H1 (cell line): Measurements from ENCODE around the gene SPINK5. TPM values are rescaled to one million over a fixed set of nuclear protein-coding genes. Genes with fewer than 3 reads are reported as not detected.

ENCODE experiments used
- CTCF ChIA-PET: fragments of 300-600 bp; sonication (Branson Sonifier 250); formaldehyde crosslinking; loops from one replicate; lab custom pipeline; 2021; ENCODE audit not compliant: partially characterized antibody; lab: Charles Lee
- POLR2A ChIA-PET: fragments of 300-600 bp; sonication (Branson Sonifier 250); formaldehyde crosslinking; loops from one replicate; lab custom pipeline; 2021; ENCODE audit warnings: inconsistent platforms; ENCODE audit not compliant: partially characterized antibody; lab: Charles Lee
- DNase-seq, 2 experiments: peaks; one replicate each; pipeline versions ENCODE4 v3.0.0 to v3.0.0-alpha.2; 2010 to 2022; ENCODE audit warnings: low spot score in 2 of 2, low read depth in 1 of 2, mixed read lengths in 1 of 2
- FAIRE-seq: peaks from 2 replicates; lab custom pipeline; 2011; peaks lifted over from hg19 to GRCh38; lab: Jason Lieb, UNC
- H2AFZ ChIP-seq: 2 replicates; pipeline ENCODE4 v1.8.1; 2012; ENCODE audit warnings: low read length, inconsistent platforms
- H2AK5ac ChIP-seq: 2 replicates; pipeline ENCODE4 v1.6.1; 2013; ENCODE audit warnings: low read depth, low read length
- H2BK120ac ChIP-seq: replicated peaks from 2 replicates; pipeline ENCODE3; 2013; ENCODE audit warnings: low read depth, low read length, inconsistent platforms
- H2BK12ac ChIP-seq: 2 replicates; pipeline ENCODE4 v1.6.1; 2013; ENCODE audit warnings: low read depth, low read length
- H2BK15ac ChIP-seq: 2 replicates; pipeline ENCODE4 v1.6.1; 2013; ENCODE audit warnings: low read length
- H2BK20ac ChIP-seq: 2 replicates; pipeline ENCODE4 v1.6.1; 2013; ENCODE audit warnings: low read length
- H2BK5ac ChIP-seq: 2 replicates; pipeline ENCODE4 v1.6.1; 2013; ENCODE audit warnings: low read depth, low read length
- H3K14ac ChIP-seq: 2 replicates; pipeline ENCODE4 v1.6.1; 2013; ENCODE audit warnings: inconsistent platforms; ENCODE audit not compliant: insufficient read length
- H3K18ac ChIP-seq: 2 replicates; pipeline ENCODE4 v1.6.1; 2013; ENCODE audit warnings: low read length; ENCODE audit errors: extremely low read depth
- H3K23ac ChIP-seq: 2 replicates; pipeline ENCODE4 v1.6.1; 2013; ENCODE audit warnings: inconsistent platforms; ENCODE audit not compliant: insufficient read length
- H3K23me2 ChIP-seq: 2 replicates; pipeline ENCODE4 v1.6.1; 2013; ENCODE audit warnings: low read depth, low read length
- H3K27ac ChIP-seq: 2 replicates; pipeline ENCODE4 v1.6.1; 2011; ENCODE audit warnings: low read depth, low read length, inconsistent platforms
- H3K27me3 ChIP-seq, 4 experiments: replicated peaks in 1 of 4; 1 replicate in 1 of 4; 2 replicates in 3 of 4; pipeline versions ENCODE4 v1.6.1 to v1.8.1; 2011 to 2013; ENCODE audit warnings: low read length in 3 of 4, mild to moderate bottlenecking in 3 of 4, inconsistent platforms in 2 of 4, mixed read lengths in 2 of 4, moderate library complexity in 1 of 4; ENCODE audit not compliant: control insufficient read depth in 3 of 4, insufficient read depth in 3 of 4; ENCODE audit errors: extremely low read depth in 1 of 4
- H3K36me3 ChIP-seq, 4 experiments: 2 replicates each; pipeline versions ENCODE4 v1.6.1 to v1.8.1; 2011 to 2013; ENCODE audit warnings: mild to moderate bottlenecking in 4 of 4, low read length in 3 of 4, moderate library complexity in 2 of 4, control low read depth in 1 of 4, inconsistent platforms in 1 of 4; ENCODE audit not compliant: insufficient read depth in 4 of 4, control insufficient read depth in 2 of 4
- H3K4ac ChIP-seq: replicated peaks from 2 replicates; pipeline ENCODE3; 2013; ENCODE audit warnings: low read length, low read depth, mixed read lengths, inconsistent platforms; ENCODE audit not compliant: insufficient read length
- H3K4me1 ChIP-seq, 4 experiments: replicated peaks in 1 of 4; 1 replicate in 1 of 4; 2 replicates in 3 of 4; pipeline versions ENCODE4 v1.6.1 to v1.8.1; 2011 to 2013; ENCODE audit warnings: low read length in 3 of 4, inconsistent platforms in 2 of 4, mixed read lengths in 1 of 4; ENCODE audit not compliant: insufficient read depth in 4 of 4, control insufficient read depth in 3 of 4
- H3K4me2 ChIP-seq, 2 experiments: 2 replicates each; pipeline versions ENCODE4 v1.6.1 to v1.8.1; 2011 to 2013; ENCODE audit warnings: low read depth in 2 of 2, low read length in 2 of 2, control low read depth in 1 of 2, inconsistent platforms in 1 of 2, mild to moderate bottlenecking in 1 of 2; ENCODE audit not compliant: insufficient read depth in 1 of 2
- H3K4me3 ChIP-seq, 4 experiments: fragments of 200-600, 300-600 bp in 1 of 4; sonication (generic), shearing (Covaris generic), sonication (Bioruptor Twin) in 1 of 4; 2 replicates each; pipeline versions ENCODE4 v1.5.1 to v1.8.1; 2011 to 2016; ENCODE audit warnings: low read length in 4 of 4, low read depth in 3 of 4, control low read depth in 2 of 4, inconsistent platforms in 2 of 4, mild to moderate bottlenecking in 2 of 4, mixed read lengths in 1 of 4, moderate library complexity in 1 of 4; ENCODE audit not compliant: insufficient read depth in 2 of 4; ENCODE audit errors: extremely low read depth in 1 of 4
- H3K56ac ChIP-seq: replicated peaks from 2 replicates; pipeline ENCODE3; 2013; ENCODE audit warnings: low read depth, mild to moderate bottlenecking, mixed read lengths, low read length, inconsistent platforms; ENCODE audit not compliant: insufficient read length
- H3K79me1 ChIP-seq: 2 replicates; pipeline ENCODE4 v1.6.1; 2013; ENCODE audit warnings: low read depth, low read length, control low read depth
- H3K79me2 ChIP-seq, 2 experiments: 2 replicates each; pipeline versions ENCODE4 v1.6.1 to v1.8.1; 2012 to 2013; ENCODE audit warnings: low read length in 2 of 2, mild to moderate bottlenecking in 2 of 2, inconsistent platforms in 1 of 2; ENCODE audit not compliant: insufficient read depth in 2 of 2, control insufficient read depth in 1 of 2
- H3K9ac ChIP-seq, 4 experiments: replicated peaks in 1 of 4; 1 replicate in 1 of 4; 2 replicates in 3 of 4; pipeline versions ENCODE4 v1.6.1 to v1.8.1; 2011 to 2013; ENCODE audit warnings: low read depth in 3 of 4, low read length in 3 of 4, control low read depth in 2 of 4, mild to moderate bottlenecking in 2 of 4, moderate library complexity in 2 of 4, inconsistent platforms in 1 of 4; ENCODE audit errors: extremely low read depth in 1 of 4
- H3K9me3 ChIP-seq, 2 experiments: 2 replicates each; pipeline versions ENCODE4 v1.6.1 to v1.8.1; 2012 to 2013; ENCODE audit warnings: mild to moderate bottlenecking in 2 of 2, moderate library complexity in 2 of 2, control low read depth in 1 of 2, inconsistent platforms in 1 of 2, low read depth in 1 of 2, low read length in 1 of 2, mixed read lengths in 1 of 2; ENCODE audit not compliant: insufficient read depth in 2 of 2
- H4K20me1 ChIP-seq, 2 experiments: replicated peaks in 1 of 2; 2 replicates each; pipeline versions ENCODE3 to v1.8.1; 2011 to 2013; ENCODE audit warnings: inconsistent platforms in 2 of 2, low read length in 2 of 2, mild to moderate bottlenecking in 1 of 2; ENCODE audit not compliant: insufficient read depth in 2 of 2, control insufficient read depth in 1 of 2
- H4K5ac ChIP-seq: 2 replicates; pipeline ENCODE4 v1.6.1; 2013; ENCODE audit warnings: low read length, low read depth, mixed read lengths, inconsistent platforms; ENCODE audit not compliant: insufficient read length
- H4K8ac ChIP-seq: 2 replicates; pipeline ENCODE4 v1.8.0; 2013; ENCODE audit warnings: mild to moderate bottlenecking, moderate library complexity, low read length, inconsistent platforms; ENCODE audit not compliant: insufficient read depth; ENCODE audit errors: extremely low read depth
- H4K91ac ChIP-seq: replicated peaks from 2 replicates; pipeline ENCODE3; 2013; ENCODE audit warnings: low read length, mixed read lengths, inconsistent platforms; ENCODE audit not compliant: insufficient read length
- ASH2L ChIP-seq: fragments of 200-600, 300-600 bp; sonication (generic); IDR thresholded peaks from one replicate; pipeline ENCODE4 v1.7.1; 2017; ENCODE audit warnings: low read length
- BACH1 ChIP-seq: IDR thresholded peaks from 2 replicates; pipeline ENCODE4 v1.6.1; 2012; ENCODE audit warnings: low read length, improper control_type of control experiment
- CEBPB ChIP-seq: IDR thresholded peaks from 2 replicates; pipeline ENCODE4 v1.6.1; 2012; ENCODE audit warnings: low read depth, low read length
- CTCF ChIP-seq, 3 experiments: IDR thresholded peaks; 1 replicate in 2 of 3; 2 replicates in 1 of 3; pipeline versions ENCODE4 v1.5.1 to v1.6.1; 2011; ENCODE audit warnings: low read length in 3 of 3, mild to moderate bottlenecking in 3 of 3, inconsistent platforms in 2 of 3, low read depth in 1 of 3, moderate library complexity in 1 of 3; ENCODE audit not compliant: insufficient read depth in 1 of 3; ENCODE audit errors: control extremely low read depth in 1 of 3
- EP300 ChIP-seq, 2 experiments: IDR thresholded peaks; 1 replicate in 1 of 2; 2 replicates in 1 of 2; pipeline ENCODE4 v1.6.1; 2011 to 2012; ENCODE audit warnings: low read depth in 2 of 2, low read length in 2 of 2, mild to moderate bottlenecking in 2 of 2, borderline replicate concordance in 1 of 2, inconsistent platforms in 1 of 2, moderate library complexity in 1 of 2
- HDAC2 ChIP-seq, 2 experiments: fragments of 300-600 bp in 1 of 2; sonication (generic) in 1 of 2; IDR thresholded peaks; 2 replicates each; pipeline ENCODE4 v1.6.1; 2011 to 2012; ENCODE audit warnings: low read depth in 2 of 2, low read length in 2 of 2, mild to moderate bottlenecking in 2 of 2, moderate library complexity in 2 of 2, borderline replicate concordance in 1 of 2, inconsistent platforms in 1 of 2
- HDAC6 ChIP-seq: IDR thresholded peaks from one replicate; pipeline ENCODE4 v1.7.1; 2012; ENCODE audit warnings: low read depth, mild to moderate bottlenecking, inconsistent platforms, low read length, moderate library complexity
- POLR2AphosphoS5 ChIP-seq: IDR thresholded peaks from 2 replicates; pipeline ENCODE4 v1.6.1; 2011; ENCODE audit warnings: low read depth, low read length
- SIN3A ChIP-seq, 2 experiments: IDR thresholded peaks in 1 of 2; conservative IDR thresholded peaks in 1 of 2; 2 replicates each; pipeline ENCODE4 v1.6.1; 2011 to 2012; ENCODE audit warnings: low read length in 2 of 2, improper control_type of control experiment in 1 of 2, low read depth in 1 of 2, mild to moderate bottlenecking in 1 of 2
- SP4 ChIP-seq: IDR thresholded peaks from 2 replicates; pipeline ENCODE4 v1.6.1; 2012; ENCODE audit warnings: low read length, inconsistent platforms
- YY1 ChIP-seq: IDR thresholded peaks from 2 replicates; pipeline ENCODE4 v1.6.1; 2011; ENCODE audit warnings: low read depth, mild to moderate bottlenecking, low read length
- WGBS, 2 experiments: shearing (Covaris generic) in 1 of 2; methylation state at CpG; one replicate each; pipeline versions ENCODE4 v1.1.6 to v1.1.7; 2013 to 2015; ENCODE audit warnings: low lambda C conversion rate in 2 of 2, mixed read lengths in 2 of 2, inconsistent platforms in 1 of 2, low coverage in 1 of 2, missing lambda C conversion rate in 1 of 2; ENCODE audit not compliant: insufficient replicate concordance in 2 of 2, insufficient coverage in 1 of 2, insufficient read length in 1 of 2; ENCODE audit errors: extremely low coverage in 1 of 2, missing lambda C conversion rate in 1 of 2; 5-methylcytosine and 5-hydroxymethylcytosine counted together
- polyA plus RNA-seq, 7 experiments: library from polyadenylated mRNA; depleted of rRNA in 3 of 7; stranded (reverse) in 5 of 7; unstranded in 2 of 7; fragments of >200 nt in 5 of 7; fragments of 200-250 nt in 2 of 7; gene quantifications; 1 replicate in 5 of 7; 2 replicates in 1 of 7; 4 replicates in 1 of 7; pipeline versions ENCODE4 v1.2.1 to v1.2.3, GENCODE V29; 2011 to 2013; ENCODE audit warnings: missing spikeins in 2 of 7, mixed read lengths in 2 of 7
- total RNA-seq: library from RNA; stranded (reverse); fragmentation: NEBNext Ultra II Directional; extraction: Animal tissue kit (Norgen Biotek cat#: 25700); gene quantifications from 2 replicates; pipeline ENCODE4 v1.2.1, GENCODE V29; 2021

The SPINK5 gene
- total and polyA plus RNA-seq, 2 of the 8 experiments (the other 6 are each of a cell fraction or from before 2014, with no cell fraction given), result 1.4 to 2.2 TPM

DNA sequence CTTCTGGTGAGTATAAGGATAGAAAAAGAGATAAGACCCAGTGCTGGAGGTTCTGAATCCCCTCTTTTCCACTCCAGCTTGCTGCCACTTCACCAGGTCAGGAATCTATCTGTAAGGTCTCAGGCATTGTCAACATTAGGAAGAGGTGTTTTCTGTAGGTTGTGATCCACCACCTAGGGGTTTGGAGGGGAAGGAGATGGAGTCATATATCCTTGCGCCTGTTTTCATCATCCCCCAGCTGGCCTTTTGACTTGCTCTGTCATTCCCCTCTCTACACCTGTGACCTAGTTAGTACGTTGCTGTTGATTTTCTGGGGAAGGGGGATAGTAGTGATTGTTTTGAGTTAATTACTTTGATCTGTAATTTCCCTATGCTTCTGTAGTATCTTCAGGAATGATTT is 20.5 kb downstream of the SPINK5 start:
- H3K4me3 ChIP-seq, result no peak overlapping the region
- H2BK5ac ChIP-seq, result no peak overlapping the region
- no peaks in the 10 kb centered on the region for H3K27me3 ChIP-seq
- H3K4me1 ChIP-seq, result no peaks in the 10 kb centered on the region
- no peak overlapping the region for H2BK12ac ChIP-seq
- no peak overlapping the region for H3K23ac ChIP-seq
- no peak overlapping the region for H3K18ac ChIP-seq
- no peak overlapping the region for H3K56ac ChIP-seq
- FAIRE-seq (no peak), DNase-seq (no peak)
- no peak overlapping the region for H4K8ac ChIP-seq
- no peaks in the 10 kb centered on the region for H3K79me2 ChIP-seq
- H3K4me2 ChIP-seq, result no peak overlapping the region
- H4K5ac ChIP-seq, result no peak overlapping the region
- no peak overlapping the region for H3K27ac ChIP-seq
- H4K20me1 ChIP-seq, result no peaks in the 10 kb centered on the region
- no peak overlapping the region for H2BK120ac ChIP-seq
- peaks cover 0 to 2% (median 0%) of the 10 kb centered on the region in 4 experiments; a peak in 2 of 8 replicates for H3K36me3 ChIP-seq
- H3K79me1 ChIP-seq, result no peaks in the 10 kb centered on the region
- ChIA-PET CTCF (interaction anchor here (0.8 to 1.8 kb wide), 3 partner anchors 23 to 399 kb away, joined by 3 to 5 read pairs (median 4); no protein-coding TSS in a partner anchor), POLR2A (no interaction called here)
- H2AK5ac ChIP-seq, result no peak overlapping the region
- H2BK15ac ChIP-seq, result no peak overlapping the region
- H3K9me3 ChIP-seq, result no peaks in the 10 kb centered on the region
- 71% methylated on average over 2 of the region's 2 CpGs; no CpG with 5 or more reads in 1 of the 2 experiments for WGBS, 2 experiments
- H2AFZ ChIP-seq, result no peak overlapping the region
- no peak overlapping the region for H3K14ac ChIP-seq
- no peak overlapping the region for H3K4ac ChIP-seq
- H3K23me2 ChIP-seq, result no peaks in the 10 kb centered on the region
- H3K9ac ChIP-seq, result no peak overlapping the region
- no peak overlapping the region for H4K91ac ChIP-seq
- no peak overlapping the region for H2BK20ac ChIP-seq
- no peak for TF ChIP-seq HDAC6
- no peak for TF ChIP-seq BACH1
- no peak for TF ChIP-seq ASH2L
- peak; percentile 49; the same call in 1 of the 2 replicates for TF ChIP-seq CEBPB
- TF ChIP-seq SIN3A (conservative IDR thresholded peaks at IDR 0.05 in 1 of 2, IDR thresholded peaks at IDR 0.05 in 1 of 2; ENCODE audit: low read depth in 1 of 2, low read length in 2 of 2), result 0 out of 4 replicates have a peak, but pooled peaks of 1 of the 2 experiments have one; percentile 29
- peak in 1 of 3 experiments; percentile 10; a peak in 1 of 4 replicates for TF ChIP-seq CTCF (IDR thresholded peaks at IDR 0.05; ENCODE audit: control extremely low read depth in 1 of 3, insufficient read depth in 1 of 3, low read depth in 1 of 3, low read length in 3 of 3)
- no peak for TF ChIP-seq YY1
- no peak for TF ChIP-seq POLR2AphosphoS5
- no peak for TF ChIP-seq HDAC2 (IDR thresholded peaks at IDR 0.05; ENCODE audit: borderline replicate concordance in 1 of 2, low read depth in 2 of 2, low read length in 2 of 2)
- no peak for TF ChIP-seq SP4
- no peak for TF ChIP-seq EP300 (IDR thresholded peaks at IDR 0.05; ENCODE audit: borderline replicate concordance in 1 of 2, low read depth in 2 of 2, low read length in 2 of 2)
